Small intestine (tissue), 7 donors: ENCODE measurements around the gene ZAP70. TPM values are rescaled to one million over a fixed set of nuclear protein-coding genes. Genes with fewer than 3 reads are reported as not detected.
A peak's percentile ranks its signal among the peaks of the same experiment; 100 is the strongest.

Source experiments
- DNase-seq, 2 donors: peaks; one replicate each; pipeline versions ENCODE4 v3.0.0 to v3.0.0-alpha.2; 2013
- FAIRE-seq: peaks from 2 replicates; lab custom pipeline; 2012; peaks lifted over from hg19 to GRCh38; lab: Jason Lieb, UNC
- H3K27ac ChIP-seq, 3 donors: one replicate each; pipeline ENCODE4 v1.5.1; 2013; ENCODE audit warnings: low read length in 2 of 3, mild to moderate bottlenecking in 2 of 3, control low read depth in 1 of 3, inconsistent platforms in 1 of 3, low read depth in 1 of 3, moderate library complexity in 1 of 3
- H3K27me3 ChIP-seq, 3 donors: one replicate each; pipeline ENCODE4 v1.6.1; 2013; ENCODE audit warnings: low read length in 3 of 3, inconsistent platforms in 1 of 3; ENCODE audit not compliant: control insufficient read depth in 3 of 3, insufficient read depth in 3 of 3
- H3K36me3 ChIP-seq, 3 donors: one replicate each; pipeline ENCODE4 v1.6.1; 2013; ENCODE audit warnings: low read length in 3 of 3, inconsistent platforms in 1 of 3, low read depth in 1 of 3, mild to moderate bottlenecking in 1 of 3, moderate library complexity in 1 of 3; ENCODE audit not compliant: control insufficient read depth in 3 of 3, insufficient read depth in 2 of 3
- H3K4me1 ChIP-seq, 3 donors: one replicate each; pipeline ENCODE4 v1.6.1; 2013; ENCODE audit warnings: low read length in 2 of 3, inconsistent platforms in 1 of 3, low read depth in 1 of 3, mild to moderate bottlenecking in 1 of 3, moderate library complexity in 1 of 3; ENCODE audit not compliant: control insufficient read depth in 3 of 3, insufficient read depth in 2 of 3
- H3K4me3 ChIP-seq, 3 donors: one replicate each; pipeline ENCODE4 v1.5.1; 2013; ENCODE audit warnings: low read length in 3 of 3, control low read depth in 1 of 3, inconsistent platforms in 1 of 3, low read depth in 1 of 3, mild to moderate bottlenecking in 1 of 3, moderate library complexity in 1 of 3
- H3K9me3 ChIP-seq, 2 donors: one replicate each; pipeline ENCODE4 v1.6.1; 2013; ENCODE audit warnings: low read depth in 1 of 2, low read length in 1 of 2; ENCODE audit not compliant: control insufficient read depth in 2 of 2, insufficient read depth in 1 of 2
- whole genome bisulfite sequencing, 3 donors: extraction: QIAGEN DNeasy Blood & Tissue Kit; methylation state at CpG; one replicate each; pipeline ENCODE4 v1.1.7; 2013; 5-methylcytosine and 5-hydroxymethylcytosine counted together
- polyA plus RNA-seq, 4 donors: library from polyadenylated mRNA; stranded (reverse) in 3 of 4; unstranded in 1 of 4; fragments of 200-250 nt in 3 of 4; fragments of 120-200 nt in 1 of 4; gene quantifications; one replicate each; pipeline versions ENCODE4 v1.2.1 to v1.2.3, GENCODE V29; 2013
- donor health status: healthy with polysubstance abuse.
- donor health status: control.
- donor health status: control.
- donor health status: Bipolar disorder and iron deficiency.
- donor health status: healthy.

Gene ZAP70
- polyA plus RNA-seq, 4 donors, result 2.5 to 15.9 (median 3.9) TPM

GRCh38 chr2:97770445-97770844 lies 57.1 kb downstream of the ZAP70 start:
- DNase-seq (no peak), FAIRE-seq (no peak)
- H3K4me1 ChIP-seq, result no peaks in the 10 kb centered on the region
- H3K36me3 ChIP-seq, result peaks cover 8 to 48% (median 19%) of the 10 kb centered on the region in 3 donors
- no peaks in the 10 kb centered on the region for H3K27me3 ChIP-seq
- no peak overlapping the region for H3K4me3 ChIP-seq
- H3K9me3 ChIP-seq, result no peaks in the 10 kb centered on the region
- no peak overlapping the region for H3K27ac ChIP-seq
- 69 to 72% (median 69%) methylated on average over 4 of the region's 4 CpGs for WGBS, 3 donors

GRCh38 chr2:97774425-97774824 lies 61.0 kb downstream of the ZAP70 start:
- H3K36me3 ChIP-seq, result peaks cover 5 to 44% (median 9%) of the 10 kb centered on the region in 3 donors
- H3K9me3 ChIP-seq, result no peaks in the 10 kb centered on the region
- peak in 1 of 2 donors; percentile 23 for DNase-seq
- no peak overlapping the region for H3K4me3 ChIP-seq
- H3K4me1 ChIP-seq, result no peaks in the 10 kb centered on the region
- 58 to 82% (median 71%) methylated on average over 7 of the region's 7 CpGs for WGBS, 3 donors
- H3K27me3 ChIP-seq, result no peaks in the 10 kb centered on the region
- H3K27ac ChIP-seq, result no peak overlapping the region
- no peak for FAIRE-seq

- no peak for FAIRE-seq
- no peak for DNase-seq
- WGBS, 3 donors, result 73 to 80% (median 74%) methylated on average over 11 of the region's 11 CpGs
- H3K27ac ChIP-seq, result no peak overlapping the region
- no peak overlapping the region for H3K4me3 ChIP-seq
- H3K9me3 ChIP-seq, result no peaks in the 10 kb centered on the region
- H3K27me3 ChIP-seq, result no peaks in the 10 kb centered on the region
- H3K36me3 ChIP-seq, result peaks cover 5 to 40% (median 11%) of the 10 kb centered on the region in 3 donors
- H3K4me1 ChIP-seq, result no peaks in the 10 kb centered on the region
These were observed 61.7 kb downstream of the ZAP70 start for GRCh38 chr2:97775074-97775473.

GRCh38 chr2:97779141-97779540 lies 65.8 kb downstream of the ZAP70 start:
- Histone ChIP-seq H3K9me3 (no peaks in the 10 kb centered on the region), H3K27me3 (no peaks in the 10 kb centered on the region), H3K36me3 (peaks cover 2 to 35% (median 10%) of the 10 kb centered on the region in 3 donors), H3K27ac (no peak overlapping the region), H3K4me1 (no peaks in the 10 kb centered on the region), H3K4me3 (no peak overlapping the region)
- FAIRE-seq, result no peak
- WGBS, 3 donors, result 80 to 89% (median 85%) methylated on average over 4 of the region's 4 CpGs
- no peak for DNase-seq

- DNase-seq, result peak; percentile 13 to 61
- H3K27me3 ChIP-seq, result no peaks in the 10 kb centered on the region
- 79 to 86% (median 83%) methylated on average over 4 of the region's 4 CpGs for WGBS, 3 donors
- no peak for FAIRE-seq
- H3K4me3 ChIP-seq, result no peak overlapping the region
- H3K9me3 ChIP-seq, result no peaks in the 10 kb centered on the region
- H3K27ac ChIP-seq, result peak overlapping the region in 1 of 3 donors; percentile 28
- peaks cover under 1 to 21% (median 5%) of the 10 kb centered on the region in 3 donors for H3K36me3 ChIP-seq
- H3K4me1 ChIP-seq, result no peaks in the 10 kb centered on the region
These were observed 68.6 kb downstream of the ZAP70 start for GRCh38 chr2:97781981-97782380.

GRCh38 chr2:97784953-97785352 lies 71.6 kb downstream of the ZAP70 start:
- DNase-seq, result no peak
- Histone ChIP-seq H3K4me3 (no peak overlapping the region), H3K36me3 (peaks cover 0 to 35% (median 10%) of the 10 kb centered on the region in 3 donors), H3K4me1 (no peaks in the 10 kb centered on the region), H3K9me3 (no peaks in the 10 kb centered on the region), H3K27ac (no peak overlapping the region), H3K27me3 (no peaks in the 10 kb centered on the region)
- no peak for FAIRE-seq

GRCh38 chr2:97785818-97786217 lies 72.4 kb downstream of the ZAP70 start:
- H3K4me3 ChIP-seq, result no peak overlapping the region
- no peaks in the 10 kb centered on the region for H3K9me3 ChIP-seq
- no peaks in the 10 kb centered on the region for H3K4me1 ChIP-seq
- DNase-seq (no peak), FAIRE-seq (no peak)
- no peak overlapping the region for H3K27ac ChIP-seq
- peaks cover 0 to 34% (median 6%) of the 10 kb centered on the region in 3 donors for H3K36me3 ChIP-seq
- 95 to 96% (median 95%) methylated on average over 2 of the region's 2 CpGs for WGBS, 3 donors
- H3K27me3 ChIP-seq, result no peaks in the 10 kb centered on the region

- WGBS, 3 donors, result 93 to 94% (median 93%) methylated on average over 7 of the region's 7 CpGs
- Histone ChIP-seq H3K27me3 (no peaks in the 10 kb centered on the region), H3K4me3 (no peak overlapping the region), H3K4me1 (no peaks in the 10 kb centered on the region), H3K9me3 (no peaks in the 10 kb centered on the region), H3K27ac (no peak overlapping the region), H3K36me3 (peaks cover 9 to 43% (median 9%) of the 10 kb centered on the region in 3 donors)
- FAIRE-seq (no peak), DNase-seq (no peak)
These were observed 75.7 kb downstream of the ZAP70 start for GRCh38 chr2:97788986-97789644.
